A673 (cell line): ENCODE measurements around the gene HNF1B.

Source experiments
- CTCF ChIP-seq: fragments of 300-800, 200-600 bp; sonication (generic); conservative IDR thresholded peaks from 2 replicates; pipeline ENCODE4 v1.5.1; 2017; ENCODE audit warnings: low read depth, mild to moderate bottlenecking, antibody characterized with exemption, low read length, moderate library complexity, mixed read lengths
- EZH2 ChIP-seq: fragments of 200-600 bp; sonication (generic); IDR thresholded peaks from 2 replicates; pipeline ENCODE4 v1.6.1; 2017; ENCODE audit warnings: borderline replicate concordance, low read depth, mild to moderate bottlenecking, mixed read lengths, antibody characterized with exemption, low read length; ENCODE audit not compliant: poor library complexity, severe bottlenecking

GRCh38 chr17:37781451-37781850, 36.6 kb upstream of the HNF1B start:
- no peak for TF ChIP-seq CTCF
- no peak for TF ChIP-seq EZH2
